Skin epidermis (tissue), 12 donors: ENCODE data around the gene TMEM131.

Experiments used
- H3K27ac ChIP-seq, 21 experiments: fragments of 200-600 bp; sonication (generic) in 11 of 21; one replicate each; pipeline ENCODE4 v1.5.0; 2020; ENCODE audit warnings: mild to moderate bottlenecking in 3 of 21, inconsistent platforms in 2 of 21, moderate library complexity in 2 of 21
- H3K4me3 ChIP-seq, 7 experiments: fragments of 200-600 bp; sonication (generic) in 2 of 7; one replicate each; pipeline ENCODE4 v1.5.0; 2020; ENCODE audit warnings: inconsistent platforms in 2 of 7, mild to moderate bottlenecking in 2 of 7, moderate library complexity in 1 of 7

TMEM131 gene

DNA sequence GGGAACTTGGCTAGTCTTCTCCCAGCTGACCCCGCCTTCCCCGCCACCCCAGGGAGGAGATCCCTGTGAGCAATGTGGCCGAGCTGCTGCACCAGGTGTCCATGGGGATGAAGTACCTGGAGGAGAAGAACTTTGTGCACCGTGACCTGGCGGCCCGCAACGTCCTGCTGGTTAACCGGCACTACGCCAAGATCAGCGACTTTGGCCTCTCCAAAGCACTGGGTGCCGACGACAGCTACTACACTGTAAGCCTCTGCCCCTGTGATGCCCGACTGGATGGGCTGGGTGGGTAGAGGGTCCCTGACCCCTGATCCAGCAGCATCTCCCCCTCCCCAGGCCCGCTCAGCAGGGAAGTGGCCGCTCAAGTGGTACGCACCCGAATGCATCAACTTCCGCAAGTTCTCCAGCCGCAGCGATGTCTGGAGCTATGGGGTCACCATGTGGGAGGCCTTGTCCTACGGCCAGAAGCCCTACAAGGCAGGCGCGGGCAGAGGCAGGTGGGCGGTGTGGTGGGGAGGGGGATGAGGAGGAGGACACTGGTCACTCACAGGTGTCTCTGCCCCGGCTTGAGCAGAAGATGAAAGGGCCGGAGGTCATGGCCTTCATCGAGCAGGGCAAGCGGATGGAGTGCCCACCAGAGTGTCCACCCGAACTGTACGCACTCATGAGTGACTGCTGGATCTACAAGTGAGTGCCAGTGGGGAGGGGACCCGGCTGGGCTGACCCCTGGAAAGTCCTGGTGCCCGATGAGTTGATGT lies 258.1 kb downstream of the TMEM131 start:
- no peak overlapping the region for H3K4me3 ChIP-seq
- no peak overlapping the region for H3K27ac ChIP-seq

DNA sequence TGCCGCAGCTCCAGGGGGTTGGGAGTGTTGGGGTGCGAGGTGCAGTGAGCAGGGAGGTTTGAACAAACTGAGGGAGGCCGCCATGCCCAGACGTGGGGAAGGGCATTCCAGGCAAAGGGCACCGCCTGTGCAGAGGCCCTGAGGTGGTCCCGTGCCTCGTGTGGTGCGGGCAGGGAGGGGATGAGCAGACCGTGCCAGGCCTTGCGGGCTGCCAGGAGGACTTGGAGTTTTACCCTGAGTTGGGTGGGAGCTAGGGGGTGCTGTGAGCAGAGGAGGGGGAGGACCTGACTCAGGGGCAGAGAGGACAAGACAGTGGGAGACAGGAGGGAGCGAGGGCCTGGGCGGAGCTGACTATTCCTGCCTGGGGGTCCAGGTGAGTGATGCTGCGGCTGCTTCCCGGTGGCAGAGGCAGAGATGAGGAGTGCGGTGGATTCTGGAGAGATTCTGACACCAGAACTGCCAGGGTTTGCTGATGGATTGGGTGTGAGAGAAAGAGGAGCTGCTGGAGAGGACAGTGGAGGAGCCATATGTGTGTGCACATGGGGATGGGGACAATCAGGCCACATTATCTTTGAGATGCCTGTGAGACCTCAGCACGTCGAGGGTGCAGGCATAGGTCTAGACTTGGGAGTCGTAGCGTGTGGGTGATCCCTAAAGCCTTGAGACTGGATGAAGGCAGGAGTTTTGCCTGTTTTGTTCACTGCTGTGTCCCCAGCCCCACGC lies 259.0 kb downstream of the TMEM131 start:
- Histone ChIP-seq H3K4me3 (no peak overlapping the region), H3K27ac (no peak overlapping the region)

DNA sequence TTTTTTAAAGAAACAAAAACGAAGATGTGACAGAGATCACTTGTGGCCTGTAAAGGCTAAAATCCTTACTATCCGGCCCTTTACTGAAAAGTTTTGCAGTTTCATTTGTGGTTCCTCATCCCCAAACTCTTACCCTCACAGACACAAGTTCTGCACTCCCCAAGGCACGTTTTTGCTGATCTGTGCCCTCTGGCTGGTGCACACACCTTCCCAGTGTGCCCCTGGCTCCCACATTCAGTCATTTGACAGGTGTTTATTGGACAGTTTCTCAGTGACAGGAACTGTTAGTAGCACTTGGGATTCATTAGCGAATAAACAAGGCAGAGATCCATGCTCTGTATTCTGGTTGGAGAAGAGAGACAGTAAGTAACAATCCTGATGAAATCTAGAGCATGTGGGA lies 259.6 kb downstream of the TMEM131 start:
- Histone ChIP-seq H3K4me3 (no peak overlapping the region), H3K27ac (no peak overlapping the region)

GRCh38 chr2:97735161-97735561 lies 260.6 kb downstream of the TMEM131 start:
- Histone ChIP-seq H3K27ac (no peak overlapping the region), H3K4me3 (no peak overlapping the region)

DNA sequence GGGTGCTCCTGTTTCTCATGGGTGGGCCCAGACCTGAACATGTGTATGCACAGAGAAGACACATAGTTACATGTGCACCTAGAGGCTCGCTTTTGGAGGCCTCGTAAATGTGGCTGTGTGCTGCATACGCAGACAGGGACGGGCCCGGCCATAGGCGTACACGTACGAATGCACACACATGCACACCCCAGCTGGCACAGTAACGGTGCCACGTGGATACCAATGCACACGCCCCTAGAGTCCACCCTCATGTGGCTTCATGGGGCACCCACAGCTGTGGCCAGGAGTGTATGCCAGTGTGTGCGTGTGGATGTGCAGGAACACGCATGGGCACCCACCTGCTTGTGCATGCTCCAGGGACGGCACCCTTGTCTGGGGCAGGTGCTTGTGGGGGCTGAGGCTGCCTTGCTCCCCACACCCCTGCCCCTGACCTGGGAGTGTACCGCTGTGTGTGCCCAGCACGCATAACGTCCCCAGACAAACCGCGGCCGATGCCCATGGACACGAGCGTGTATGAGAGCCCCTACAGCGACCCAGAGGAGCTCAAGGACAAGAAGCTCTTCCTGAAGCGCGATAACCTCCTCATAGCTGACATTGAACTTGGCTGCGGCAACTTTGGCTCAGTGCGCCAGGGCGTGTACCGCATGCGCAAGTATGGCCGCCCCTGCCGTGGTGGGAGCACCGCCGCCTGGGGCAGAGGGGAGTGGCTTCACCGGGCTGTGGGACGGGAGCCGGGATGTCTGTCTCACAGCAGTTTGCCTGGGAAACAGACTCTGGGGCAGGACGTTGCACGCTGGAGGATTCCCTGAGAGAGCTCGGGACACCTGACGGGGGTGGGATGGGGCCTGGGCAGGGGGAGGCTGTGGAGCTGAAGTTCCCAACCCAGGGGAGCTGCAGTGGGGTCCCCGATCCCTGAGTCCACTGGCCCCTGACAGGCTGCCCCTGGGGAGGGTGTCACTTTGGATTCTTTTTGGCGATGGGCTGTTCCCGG lies 261.4 kb downstream of the TMEM131 start:
- no peak overlapping the region for H3K27ac ChIP-seq
- peak overlapping the region in 2 of 7 experiments; percentile 0 to 4 for H3K4me3 ChIP-seq

GRCh38 chr2:97733341-97734035 lies 262.3 kb downstream of the TMEM131 start:
- Histone ChIP-seq H3K27ac (peak overlapping the region in 1 of 21 experiments; percentile 14), H3K4me3 (no peak overlapping the region)

GRCh38 chr2:97732436-97733340 lies 263.1 kb downstream of the TMEM131 start:
- Histone ChIP-seq H3K27ac (peak overlapping the region in 1 of 21 experiments; percentile 14), H3K4me3 (no peak overlapping the region)

DNA sequence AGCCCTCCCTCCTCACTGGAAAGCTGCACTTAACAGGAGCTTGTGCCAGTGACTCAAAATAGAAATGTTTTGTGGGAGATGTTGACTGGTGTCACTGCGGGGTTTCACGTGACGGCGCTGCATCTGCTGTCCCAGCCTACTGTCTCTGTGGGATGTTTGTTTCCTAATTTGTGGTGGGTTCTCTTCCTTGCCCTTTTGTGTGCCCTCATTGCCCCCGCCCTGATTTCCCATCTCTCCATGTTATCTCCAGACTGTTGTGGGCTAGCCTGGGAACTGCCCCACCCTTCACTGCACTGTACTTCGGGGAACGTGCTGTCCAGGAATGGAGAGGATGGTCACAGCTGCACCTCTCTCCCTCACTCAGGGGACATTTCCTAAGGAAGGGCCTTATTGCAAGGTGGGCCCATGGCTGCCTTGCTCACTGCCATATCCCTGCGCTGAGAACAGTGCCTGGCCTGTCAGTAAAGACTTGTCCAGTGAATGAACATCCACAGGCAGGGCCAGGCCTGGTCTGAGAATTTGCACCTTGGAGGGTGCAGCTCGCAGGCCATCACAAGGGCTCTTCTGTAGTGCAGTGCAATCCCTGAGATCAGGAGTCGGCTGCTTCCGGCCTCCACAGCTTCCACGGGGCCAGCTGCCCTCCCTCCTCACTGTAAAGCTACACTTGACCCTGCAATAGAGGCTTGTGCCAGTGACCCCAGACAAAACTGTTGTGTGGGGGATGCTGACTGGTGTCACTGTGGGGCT lies 264.3 kb downstream of the TMEM131 start:
- Histone ChIP-seq H3K27ac (no peak overlapping the region), H3K4me3 (no peak overlapping the region)

DNA sequence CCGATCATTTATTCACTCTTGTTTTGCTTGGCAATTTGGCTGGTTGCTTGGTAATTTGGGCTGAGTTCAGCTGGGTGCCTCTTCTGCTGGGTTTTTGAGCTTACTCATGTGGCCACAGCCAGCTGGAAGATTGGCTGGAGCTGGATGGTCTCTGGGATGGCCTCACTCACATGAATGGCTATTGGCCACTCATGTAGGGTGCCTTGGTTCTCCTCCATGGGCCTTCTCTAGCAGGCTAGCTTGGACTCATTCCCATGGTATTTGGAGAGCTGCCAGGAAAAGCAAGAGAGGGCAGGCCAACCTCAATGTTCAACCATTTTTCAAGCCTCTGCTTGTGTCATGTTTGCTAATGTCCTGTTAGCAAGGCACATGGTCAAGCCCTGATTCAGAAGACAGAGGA lies 265.5 kb downstream of the TMEM131 start:
- Histone ChIP-seq H3K27ac (no peak overlapping the region), H3K4me3 (no peak overlapping the region)

- H3K27ac ChIP-seq, result peak overlapping the region in 6 of 21 experiments; percentile 3 to 42 (median 28)
Observed at GRCh38 chr2:97728091-97728731, 267.5 kb downstream of the TMEM131 start.

DNA sequence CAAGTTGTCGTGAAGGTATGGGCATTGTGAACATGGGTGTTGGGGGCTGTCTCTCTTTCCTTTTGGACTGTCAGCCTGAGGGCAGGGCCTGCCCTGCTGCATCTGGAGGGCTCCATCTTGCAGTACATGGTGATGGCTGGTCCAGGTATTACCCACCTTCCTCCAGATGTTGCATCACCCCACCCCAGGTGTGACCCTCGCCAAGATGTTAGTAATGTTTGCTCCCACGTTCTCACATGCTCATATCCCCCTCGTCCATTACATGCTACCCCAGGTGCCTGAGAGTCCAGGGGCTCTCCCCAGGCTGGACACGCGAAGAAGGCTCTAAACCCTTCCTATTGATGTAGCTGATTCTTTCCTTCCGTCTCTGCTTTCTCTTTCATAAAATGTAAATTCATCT lies 268.5 kb downstream of the TMEM131 start:
- no peak overlapping the region for H3K4me3 ChIP-seq
- peak overlapping the region in 3 of 21 experiments; percentile 10 to 42 (median 31) for H3K27ac ChIP-seq

More at GRCh38 chr2:97728091-97728731, 267.5 kb downstream of the TMEM131 start:
- H3K4me3 ChIP-seq, result no peak overlapping the region

DNA sequence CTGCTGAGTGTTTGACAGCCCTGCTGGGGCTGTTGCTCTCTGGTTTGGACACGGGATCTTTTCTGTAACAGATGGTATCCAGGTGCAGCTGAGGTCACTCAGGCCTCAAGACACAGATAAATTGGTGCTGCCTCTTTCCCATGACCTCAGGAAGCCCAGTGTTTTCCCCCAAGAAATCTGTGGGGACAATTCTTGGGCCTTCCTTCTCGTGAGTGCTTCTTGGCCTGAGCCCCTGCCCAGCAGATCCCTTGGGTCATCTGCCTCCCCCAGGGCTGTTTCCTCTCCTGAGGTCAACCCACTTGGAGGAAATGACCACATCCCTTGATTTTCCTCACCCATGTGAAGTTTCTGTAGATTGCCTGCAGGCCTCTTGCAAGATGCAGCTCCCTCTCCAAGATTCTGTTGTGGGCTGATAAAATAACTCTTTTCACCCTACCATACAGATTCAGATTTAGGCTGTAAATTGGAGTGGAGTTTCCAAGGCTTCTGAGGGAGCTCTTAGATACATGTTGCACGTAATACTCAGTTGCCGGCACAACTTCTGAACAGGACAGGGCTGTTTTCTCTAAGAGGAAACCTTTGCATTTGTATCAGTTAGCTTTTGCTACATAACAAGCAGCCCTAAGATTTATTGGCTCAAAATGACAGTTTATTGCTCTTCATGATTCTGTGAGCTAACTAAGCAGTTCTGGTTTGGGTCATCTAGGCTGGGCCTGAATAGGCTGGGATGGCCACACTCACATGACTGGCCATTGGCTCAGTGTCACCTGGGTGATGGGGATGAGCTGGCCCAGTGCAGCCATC lies 269.3 kb downstream of the TMEM131 start:
- peak overlapping the region in 4 of 21 experiments; percentile 0 to 39 (median 18) for H3K27ac ChIP-seq
- H3K4me3 ChIP-seq, result no peak overlapping the region

DNA sequence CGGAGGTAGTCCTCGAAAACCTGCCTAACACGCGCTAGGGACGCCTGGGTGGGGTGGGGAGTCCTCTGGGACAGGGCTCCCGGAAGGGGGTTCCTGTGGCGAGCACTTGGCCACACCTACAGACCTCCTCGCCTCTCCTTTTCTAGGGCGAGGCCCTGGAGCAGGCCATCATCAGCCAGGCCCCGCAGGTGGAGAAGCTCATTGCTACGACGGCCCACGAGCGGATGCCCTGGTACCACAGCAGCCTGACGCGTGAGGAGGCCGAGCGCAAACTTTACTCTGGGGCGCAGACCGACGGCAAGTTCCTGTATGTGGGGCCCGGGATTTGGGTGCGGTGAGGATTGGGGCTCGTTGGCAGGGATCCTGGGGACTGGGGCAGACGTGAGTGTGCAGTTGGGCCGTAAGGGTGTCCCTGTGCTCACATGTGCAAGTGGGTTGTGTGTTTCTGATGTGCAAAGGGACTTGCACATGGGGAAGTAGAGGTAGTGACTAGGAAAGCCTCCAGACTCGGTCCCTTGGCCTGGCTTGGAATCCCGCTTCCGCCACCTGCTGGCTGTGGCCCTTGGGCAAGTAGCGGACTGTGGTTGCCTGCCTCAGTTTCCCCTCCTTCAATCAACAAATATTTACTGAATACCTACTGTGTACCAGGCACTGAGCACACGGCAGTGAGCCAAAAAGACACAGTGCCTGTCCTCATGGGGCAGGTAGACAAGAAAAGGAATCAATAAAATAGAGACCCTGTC lies 270.6 kb downstream of the TMEM131 start:
- H3K4me3 ChIP-seq, result no peak overlapping the region
- no peak overlapping the region for H3K27ac ChIP-seq

DNA sequence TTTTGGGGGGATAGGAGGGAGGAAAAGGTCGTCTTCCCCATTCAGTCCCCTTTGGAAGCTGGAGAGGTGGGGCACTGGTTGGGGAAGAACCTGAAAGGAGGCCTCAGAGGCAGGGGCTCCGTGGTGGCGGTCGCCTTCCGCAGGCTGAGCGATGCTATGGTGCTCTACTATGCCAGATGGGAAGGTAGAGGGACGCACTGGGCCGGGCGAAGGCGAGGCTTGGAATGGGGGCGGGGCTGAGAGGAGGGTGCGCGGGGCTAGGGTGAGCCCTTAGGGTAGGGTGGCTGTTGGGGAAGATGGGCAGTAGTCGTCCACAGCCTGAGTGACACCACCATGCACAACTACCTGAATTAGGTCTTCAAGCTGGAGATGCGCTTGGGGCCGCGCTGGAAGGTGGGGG lies 271.2 kb downstream of the TMEM131 start:
- Histone ChIP-seq H3K27ac (no peak overlapping the region), H3K4me3 (no peak overlapping the region)

GRCh38 chr2:97724073-97724410 lies 271.7 kb downstream of the TMEM131 start:
- Histone ChIP-seq H3K4me3 (no peak overlapping the region), H3K27ac (no peak overlapping the region)
